Measurements from ENCODE around the gene SHC2. TPM values are rescaled to one million over a fixed set of nuclear protein-coding genes. Genes with fewer than 3 reads are reported as not detected.

SHC2 gene
- total RNA-seq, 1 experiment from 2014 or later, result 0.18 TPM

DNA sequence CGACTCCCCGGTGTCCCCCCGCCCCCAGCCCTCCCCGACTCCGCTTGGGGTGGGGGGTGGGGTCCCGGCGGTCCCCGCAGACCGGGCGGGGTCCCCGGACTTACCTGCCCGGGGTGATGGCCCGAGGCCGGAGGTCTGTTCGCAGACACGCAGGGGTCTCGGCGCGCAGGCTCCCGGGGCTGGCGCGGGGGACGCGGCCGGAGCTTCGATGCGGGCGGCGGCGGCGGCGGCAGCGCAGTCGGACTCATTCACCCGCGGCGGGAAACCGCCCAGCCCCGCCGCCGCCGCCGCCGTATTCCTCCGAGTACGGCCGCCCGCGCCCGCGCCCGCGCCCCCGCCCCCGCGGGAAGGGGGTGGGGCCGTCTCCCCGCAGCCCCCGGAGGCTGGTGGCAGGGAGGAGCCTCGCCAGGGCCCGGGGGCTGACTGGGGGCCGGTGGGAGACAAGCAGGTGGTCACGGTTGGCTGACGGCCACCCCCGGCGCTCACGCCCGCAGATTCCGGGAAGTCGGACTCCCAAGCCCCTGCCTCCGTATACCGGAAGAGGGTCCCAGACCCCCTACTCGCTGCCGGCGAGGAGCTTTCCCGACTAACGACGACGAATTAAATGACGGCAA is 51.8 kb downstream of the SHC2 start, which contains the start of gene C2CD4C:
TSS of gene C2CD4C (minus strand) at position 246 of the 614 bp plus-strand sequence. CDS start 786 bp downstream, outside the sequence.
- peak within 1 kb of the TSS; percentile 68 for H3K4me2 ChIP-seq (ENCODE audit: low read length)
- no peaks in the 10 kb centered on the region for H3K9me2 ChIP-seq (replicated peaks; ENCODE audit: low read length)
- no peak for DNase-seq
- no peaks in the 10 kb centered on the region for H3K9me3 ChIP-seq (ENCODE audit: low read length)
- no peaks in the 10 kb centered on the region for H3K4me1 ChIP-seq (ENCODE audit: insufficient read depth, low read length)
- POLR2A ChIA-PET (ENCODE audit: unreplicated experiment), result no interaction called here
- BruUV-seq (replicated peaks), result no TSS peak
- CTCF ChIA-PET, result no interaction called here
- H3K9ac ChIP-seq (ENCODE audit: low read length), result no peak within 1 kb of the TSS
- 0 out of 2 replicates have a peak, but pooled peaks have one; percentile 28 for ATAC-seq
- TF ChIP-seq EZH2phosphoT487 (IDR thresholded peaks at IDR 0.05; ENCODE audit: borderline replicate concordance, low read length), result no peak
- TF ChIP-seq, protein P1, sequence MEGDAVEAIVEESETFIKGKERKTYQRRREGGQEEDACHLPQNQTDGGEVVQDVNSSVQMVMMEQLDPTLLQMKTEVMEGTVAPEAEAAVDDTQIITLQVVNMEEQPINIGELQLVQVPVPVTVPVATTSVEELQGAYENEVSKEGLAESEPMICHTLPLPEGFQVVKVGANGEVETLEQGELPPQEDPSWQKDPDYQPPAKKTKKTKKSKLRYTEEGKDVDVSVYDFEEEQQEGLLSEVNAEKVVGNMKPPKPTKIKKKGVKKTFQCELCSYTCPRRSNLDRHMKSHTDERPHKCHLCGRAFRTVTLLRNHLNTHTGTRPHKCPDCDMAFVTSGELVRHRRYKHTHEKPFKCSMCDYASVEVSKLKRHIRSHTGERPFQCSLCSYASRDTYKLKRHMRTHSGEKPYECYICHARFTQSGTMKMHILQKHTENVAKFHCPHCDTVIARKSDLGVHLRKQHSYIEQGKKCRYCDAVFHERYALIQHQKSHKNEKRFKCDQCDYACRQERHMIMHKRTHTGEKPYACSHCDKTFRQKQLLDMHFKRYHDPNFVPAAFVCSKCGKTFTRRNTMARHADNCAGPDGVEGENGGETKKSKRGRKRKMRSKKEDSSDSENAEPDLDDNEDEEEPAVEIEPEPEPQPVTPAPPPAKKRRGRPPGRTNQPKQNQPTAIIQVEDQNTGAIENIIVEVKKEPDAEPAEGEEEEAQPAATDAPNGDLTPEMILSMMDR (conservative IDR thresholded peaks at IDR 0.05; ENCODE audit: low read depth, low read length), result no peak
- TF ChIP-seq EZH2 (IDR thresholded peaks at IDR 0.05; ENCODE audit: low read length, unreplicated experiment), result no peak
- no peaks in the 10 kb centered on the region for H3K36me3 ChIP-seq (ENCODE audit: low read depth, low read length)
- H3F3A ChIP-seq (ENCODE audit: low read length, unreplicated experiment), result no peaks in the 10 kb centered on the region
- peak within 1 kb of the TSS; percentile 39; the same call in 1 of the 2 replicates for H3K4me3 ChIP-seq (ENCODE audit: low read length)
- H2AFZ ChIP-seq (ENCODE audit: low read length), result no peak within 1 kb of the TSS
- intact Hi-C loops (cut with micrococcal nuclease), result no loop called here
- no peak within 1 kb of the TSS for H3K27ac ChIP-seq (ENCODE audit: low read length)
- H4K20me1 ChIP-seq (ENCODE audit: low read length), result no peaks in the 10 kb centered on the region
- H3K79me2 ChIP-seq (ENCODE audit: low read length), result no peaks in the 10 kb centered on the region
- peaks cover 10% of the 10 kb centered on the region; the same call in 1 of the 2 replicates for H3K27me3 ChIP-seq (ENCODE audit: low read length)

DNA sequence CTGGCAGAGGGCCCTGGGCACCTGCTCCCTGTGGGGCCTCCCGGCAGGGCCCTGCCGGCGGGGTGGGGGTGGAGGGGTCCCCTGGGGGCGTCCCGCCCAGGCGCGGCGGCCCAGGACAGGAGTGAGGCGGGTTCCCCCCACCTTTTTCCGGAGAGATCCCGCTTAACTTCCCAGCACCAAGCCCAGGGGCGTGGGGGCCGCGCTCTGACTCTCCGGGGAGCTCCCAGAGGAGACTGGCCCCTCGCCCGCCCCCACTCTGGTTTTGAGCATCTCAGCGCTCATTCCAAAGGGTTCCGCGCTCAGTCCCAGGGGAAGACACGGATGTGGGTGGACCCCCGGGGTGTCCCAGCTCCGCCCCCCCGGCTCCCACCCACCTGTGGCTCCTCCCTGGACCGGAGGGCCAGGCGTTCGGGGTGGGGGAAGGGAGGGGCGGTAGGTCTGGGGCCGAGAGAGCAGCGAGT is 52.4 kb downstream of the SHC2 start:
- intact Hi-C loops (cut with micrococcal nuclease), result no loop called here
- H3K9me2 ChIP-seq (replicated peaks; ENCODE audit: low read length), result no peaks in the 10 kb centered on the region
- H3F3A ChIP-seq (ENCODE audit: low read length, unreplicated experiment), result no peaks in the 10 kb centered on the region
- peak overlapping the region; percentile 68; the same call in 1 of the 2 replicates for H3K4me2 ChIP-seq (ENCODE audit: low read length)
- no TSS peak for BruUV-seq (replicated peaks)
- no peak for DNase-seq
- ChIA-PET POLR2A (ENCODE audit: unreplicated experiment) (no interaction called here), CTCF (no interaction called here)
- H2AFZ ChIP-seq (ENCODE audit: low read length), result no peak overlapping the region
- H3K79me2 ChIP-seq (ENCODE audit: low read length), result no peaks in the 10 kb centered on the region
- no peaks in the 10 kb centered on the region for H3K9me3 ChIP-seq (ENCODE audit: low read length)
- no peak overlapping the region for H3K9ac ChIP-seq (ENCODE audit: low read length)
- H3K36me3 ChIP-seq (ENCODE audit: low read depth, low read length), result no peaks in the 10 kb centered on the region
- TF ChIP-seq, protein P1 (conservative IDR thresholded peaks at IDR 0.05; ENCODE audit: low read depth, low read length), result no peak
- TF ChIP-seq EZH2 (IDR thresholded peaks at IDR 0.05; ENCODE audit: low read length, unreplicated experiment) (no peak), EZH2phosphoT487 (IDR thresholded peaks at IDR 0.05; ENCODE audit: borderline replicate concordance, low read length) (no peak)
- H3K4me1 ChIP-seq (ENCODE audit: insufficient read depth, low read length), result no peaks in the 10 kb centered on the region
- peaks cover 10% of the 10 kb centered on the region; the same call in 1 of the 2 replicates for H3K27me3 ChIP-seq (ENCODE audit: low read length)
- no peak for ATAC-seq
- no peaks in the 10 kb centered on the region for H4K20me1 ChIP-seq (ENCODE audit: low read length)
- no peak overlapping the region for H3K27ac ChIP-seq (ENCODE audit: low read length)
- H3K4me3 ChIP-seq (ENCODE audit: low read length), result no peak overlapping the region; the same call in 1 of the 2 replicates

Measured in PC-3 (cell line).